PC-3 (cell line): ENCODE data around the gene CBFA2T3. TPM values are rescaled to one million over a fixed set of nuclear protein-coding genes. Genes with fewer than 3 reads are reported as not detected.

ENCODE experiments used
- ATAC-seq: fragments of 200-7000 bp; cut with Tn5 transposase; 2 replicates; pipeline ENCODE4 v1.9.1; 2020; ENCODE audit warnings: mild to moderate bottlenecking, moderate library complexity
- BruUV-seq: library from RNA; stranded (reverse); fragments of 400-500 nt; replicated peaks from 2 replicates; lab custom pipeline; 2021; lab: Mats Ljungman, UMichigan
- CTCF ChIA-PET: fragments of 300-600 bp; sonication (Branson Sonifier 250); formaldehyde crosslinking; loops from one replicate; lab custom pipeline; 2022; ENCODE audit warnings: antibody characterized with exemption; lab: Charles Lee
- POLR2A ChIA-PET: fragments of 300-600 bp; sonication (Branson Sonifier 250); formaldehyde crosslinking; loops from one replicate; lab custom pipeline; 2022; ENCODE audit warnings: antibody characterized with exemption; ENCODE audit not compliant: unreplicated experiment; lab: Charles Lee
- DNase-seq: peaks from one replicate; pipeline ENCODE4 v3.0.0-alpha.2; 2015
- H2AFZ ChIP-seq: fragments of 300-600 bp; sonication (generic); 2 replicates; pipeline ENCODE4 v1.6.0; 2016; ENCODE audit warnings: antibody characterized with exemption, low read length
- H3F3A ChIP-seq: fragments of 300-600 bp; sonication (generic); one replicate; pipeline ENCODE4 v1.6.0; 2017; ENCODE audit warnings: antibody characterized with exemption, low read length, control low read depth, mild to moderate bottlenecking; ENCODE audit not compliant: unreplicated experiment
- H3K27ac ChIP-seq: fragments of 300-600 bp; sonication (generic); 2 replicates; pipeline ENCODE4 v1.5.1; 2016; ENCODE audit warnings: mild to moderate bottlenecking, low read length
- H3K27me3 ChIP-seq: fragments of 300-600 bp; sonication (generic); 2 replicates; pipeline ENCODE4 v1.6.1; 2016; ENCODE audit warnings: low read length, mixed read lengths
- H3K36me3 ChIP-seq: fragments of 300-600 bp; sonication (generic); 2 replicates; pipeline ENCODE4 v1.6.1; 2016; ENCODE audit warnings: low read depth, mixed run types, low read length, mixed read lengths
- H3K4me1 ChIP-seq: fragments of 300-600 bp; sonication (generic); 2 replicates; pipeline ENCODE4 v1.5.1; 2016; ENCODE audit warnings: low read length; ENCODE audit not compliant: insufficient read depth
- H3K4me2 ChIP-seq: fragments of 300-600 bp; sonication (generic); 2 replicates; pipeline ENCODE4 v1.6.0; 2016; ENCODE audit warnings: low read length
- H3K4me3 ChIP-seq: fragments of 300-600 bp; sonication (generic); 2 replicates; pipeline ENCODE4 v1.5.1; 2016; ENCODE audit warnings: mild to moderate bottlenecking, low read length, mixed read lengths
- H3K79me2 ChIP-seq: fragments of 300-600 bp; sonication (generic); 2 replicates; pipeline ENCODE4 v1.6.1; 2017; ENCODE audit warnings: low read length, mixed read lengths
- H3K9ac ChIP-seq: fragments of 300-600 bp; sonication (generic); 2 replicates; pipeline ENCODE4 v1.6.0; 2016; ENCODE audit warnings: mild to moderate bottlenecking, low read length
- H3K9me2 ChIP-seq: fragments of 300-600 bp; sonication (generic); replicated peaks from 2 replicates; pipeline ENCODE4 v1.6.1; 2016; ENCODE audit warnings: mixed run types, low read length, mixed read lengths
- H3K9me3 ChIP-seq: fragments of 300-600 bp; sonication (generic); 2 replicates; pipeline ENCODE4 v1.6.1; 2016; ENCODE audit warnings: low read length, mixed read lengths
- H4K20me1 ChIP-seq: fragments of 300-600 bp; sonication (generic); 2 replicates; pipeline ENCODE4 v1.6.1; 2016; ENCODE audit warnings: low read length, mixed read lengths
- EZH2 ChIP-seq: fragments of 300-600 bp; sonication (generic); IDR thresholded peaks from one replicate; pipeline ENCODE4 v1.6.1; 2017; ENCODE audit warnings: antibody characterized with exemption, mild to moderate bottlenecking, low read length; ENCODE audit not compliant: unreplicated experiment
- EZH2phosphoT487 ChIP-seq: fragments of 300-600 bp; sonication (generic); IDR thresholded peaks from 2 replicates; pipeline ENCODE4 v1.6.1; 2018; ENCODE audit warnings: mild to moderate bottlenecking, antibody characterized with exemption, low read length, borderline replicate concordance
- intact Hi-C: fragments of 100-400 bp; cut with micrococcal nuclease; formaldehyde crosslinking; loops from 2 replicates; pipeline ENCODE4 v1.9.0; 2023
- total RNA-seq: library from RNA; depleted of rRNA; stranded (reverse); fragments of >200 nt; gene quantifications from 2 replicates; pipeline ENCODE4 v1.2.3, GENCODE V29; 2014
- TF ChIP-seq, protein P1 (sequence below): fragments of 300-600 bp; sonication (generic); conservative IDR thresholded peaks from 2 replicates; pipeline ENCODE4 v1.5.1; 2017; ENCODE audit warnings: antibody characterized with exemption, low read depth, mild to moderate bottlenecking, low read length

The CBFA2T3 gene
- total RNA-seq, 1 experiment from 2014 or later = not detected

DNA sequence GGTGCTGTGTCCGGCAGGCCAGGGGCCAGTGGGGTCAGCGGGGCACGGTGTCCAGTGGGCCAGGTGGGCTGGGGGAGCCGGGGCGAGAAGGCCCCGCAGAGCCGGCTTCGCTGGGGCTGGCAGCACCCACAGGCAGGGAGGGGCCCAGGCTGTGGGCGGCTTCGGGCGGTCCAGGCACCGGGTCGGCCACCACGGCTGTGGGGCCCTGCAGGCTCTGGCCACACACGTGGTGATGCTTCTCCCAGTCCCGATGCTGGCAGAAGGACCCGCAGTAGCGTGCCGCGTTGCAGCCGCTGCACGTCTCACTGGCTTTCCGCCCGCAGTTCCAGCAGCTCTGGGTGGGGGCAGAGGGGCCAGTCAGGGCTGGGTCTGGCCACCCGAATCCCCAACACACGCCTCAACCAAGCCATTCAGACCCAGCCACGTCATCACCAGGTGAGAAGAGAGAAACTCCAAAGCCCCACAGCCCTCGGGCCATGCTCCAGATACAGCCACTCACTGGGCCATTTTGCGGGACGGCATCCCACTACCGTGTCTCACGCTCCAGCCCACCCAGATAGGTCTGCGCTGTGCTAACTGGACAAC, 100.0 kb downstream of the CBFA2T3 start:
- Histone ChIP-seq H3K27ac (no peak overlapping the region), H3F3A (no peaks in the 10 kb centered on the region), H3K36me3 (no peaks in the 10 kb centered on the region), H3K4me2 (no peak overlapping the region), H2AFZ (no peak overlapping the region), H3K27me3 (no peaks in the 10 kb centered on the region), H3K9me3 (no peaks in the 10 kb centered on the region), H3K79me2 (no peaks in the 10 kb centered on the region), H4K20me1 (no peaks in the 10 kb centered on the region), H3K4me1 (no peaks in the 10 kb centered on the region), H3K9ac (no peak overlapping the region), H3K9me2 (no peaks in the 10 kb centered on the region), H3K4me3 (no peak overlapping the region)
- no peak for ATAC-seq
- ChIA-PET POLR2A (no interaction called here), CTCF (no interaction called here)
- no TSS peak for BruUV-seq
- TF ChIP-seq EZH2 (no peak), EZH2phosphoT487 (no peak)
- TF ChIP-seq, protein P1, sequence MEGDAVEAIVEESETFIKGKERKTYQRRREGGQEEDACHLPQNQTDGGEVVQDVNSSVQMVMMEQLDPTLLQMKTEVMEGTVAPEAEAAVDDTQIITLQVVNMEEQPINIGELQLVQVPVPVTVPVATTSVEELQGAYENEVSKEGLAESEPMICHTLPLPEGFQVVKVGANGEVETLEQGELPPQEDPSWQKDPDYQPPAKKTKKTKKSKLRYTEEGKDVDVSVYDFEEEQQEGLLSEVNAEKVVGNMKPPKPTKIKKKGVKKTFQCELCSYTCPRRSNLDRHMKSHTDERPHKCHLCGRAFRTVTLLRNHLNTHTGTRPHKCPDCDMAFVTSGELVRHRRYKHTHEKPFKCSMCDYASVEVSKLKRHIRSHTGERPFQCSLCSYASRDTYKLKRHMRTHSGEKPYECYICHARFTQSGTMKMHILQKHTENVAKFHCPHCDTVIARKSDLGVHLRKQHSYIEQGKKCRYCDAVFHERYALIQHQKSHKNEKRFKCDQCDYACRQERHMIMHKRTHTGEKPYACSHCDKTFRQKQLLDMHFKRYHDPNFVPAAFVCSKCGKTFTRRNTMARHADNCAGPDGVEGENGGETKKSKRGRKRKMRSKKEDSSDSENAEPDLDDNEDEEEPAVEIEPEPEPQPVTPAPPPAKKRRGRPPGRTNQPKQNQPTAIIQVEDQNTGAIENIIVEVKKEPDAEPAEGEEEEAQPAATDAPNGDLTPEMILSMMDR = no peak
- intact Hi-C loops = no loop called here
- DNase-seq = no peak

- Histone ChIP-seq H4K20me1 (no peaks in the 10 kb centered on the region), H3K4me2 (no peak overlapping the region), H3K4me3 (no peak overlapping the region), H3K36me3 (no peaks in the 10 kb centered on the region), H2AFZ (no peak overlapping the region), H3K9ac (no peak overlapping the region), H3K9me2 (no peaks in the 10 kb centered on the region), H3F3A (no peaks in the 10 kb centered on the region), H3K4me1 (no peaks in the 10 kb centered on the region), H3K27ac (no peak overlapping the region), H3K27me3 (no peaks in the 10 kb centered on the region), H3K79me2 (no peaks in the 10 kb centered on the region), H3K9me3 (no peaks in the 10 kb centered on the region)
- CTCF ChIA-PET = no interaction called here
- ATAC-seq (no peak), DNase-seq (no peak)
- no TSS peak for BruUV-seq
- intact Hi-C loops = no loop called here
- TF ChIP-seq EZH2 (no peak), EZH2phosphoT487 (no peak)
- TF ChIP-seq, protein P1 = no peak
- POLR2A ChIA-PET = no interaction called here
Observed at GRCh38 chr16:88875703-88876234, 101.2 kb downstream of the CBFA2T3 start.

DNA sequence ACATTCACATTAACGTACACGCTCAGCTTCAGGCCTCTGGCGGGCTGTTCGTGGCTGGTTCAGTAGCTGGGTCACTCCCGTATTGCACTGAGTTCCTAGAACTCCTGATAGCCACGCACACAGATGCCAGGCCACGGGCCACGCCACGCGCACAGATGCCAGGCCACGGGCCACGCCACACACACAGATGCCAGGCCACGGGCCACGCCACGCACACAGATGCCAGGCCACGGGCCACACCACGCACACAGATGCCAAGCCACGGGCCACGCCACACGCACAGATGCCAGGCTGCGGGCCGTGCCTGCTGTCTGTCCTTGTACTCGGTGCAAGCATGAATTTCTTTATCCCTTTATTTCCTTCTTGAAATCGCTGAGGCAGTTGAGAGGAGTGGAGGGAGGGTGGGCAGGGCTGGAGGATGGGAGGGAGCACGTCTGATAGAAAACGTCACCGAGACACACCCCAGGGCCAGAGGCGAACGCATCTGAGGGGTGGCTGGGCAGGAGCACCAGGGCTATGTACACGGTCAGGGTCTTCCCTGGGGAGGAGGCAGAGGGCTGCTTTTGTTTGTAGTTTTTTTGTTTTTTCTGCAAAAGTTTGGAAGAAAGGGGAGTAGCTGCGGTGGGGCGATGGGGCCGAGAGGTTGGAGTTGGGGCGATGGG, 101.9 kb downstream of the CBFA2T3 start:
- no peak for TF ChIP-seq EZH2
- TF ChIP-seq EZH2phosphoT487 = no peak
- no peak overlapping the region for H3K4me3 ChIP-seq
- no peaks in the 10 kb centered on the region for H3K9me2 ChIP-seq
- no peak overlapping the region for H2AFZ ChIP-seq
- H3K27me3 ChIP-seq = no peaks in the 10 kb centered on the region
- H3K4me1 ChIP-seq = no peaks in the 10 kb centered on the region
- no peaks in the 10 kb centered on the region for H3K79me2 ChIP-seq
- no peaks in the 10 kb centered on the region for H3K9me3 ChIP-seq
- ChIA-PET CTCF (no interaction called here), POLR2A (no interaction called here)
- no peak for DNase-seq
- no peaks in the 10 kb centered on the region for H3K36me3 ChIP-seq
- H3F3A ChIP-seq = no peaks in the 10 kb centered on the region
- no peak for ATAC-seq
- H4K20me1 ChIP-seq = no peaks in the 10 kb centered on the region
- no peak overlapping the region for H3K27ac ChIP-seq
- intact Hi-C loops = no loop called here
- H3K4me2 ChIP-seq = no peak overlapping the region
- BruUV-seq = no TSS peak
- H3K9ac ChIP-seq = no peak overlapping the region
